K562 (cell line): ENCODE data around the gene ZNF669. TPM values are rescaled to one million over a fixed set of nuclear protein-coding genes. Genes with fewer than 3 reads are reported as not detected.

ENCODE experiments used
- CBX5 ChIP-seq: IDR thresholded peaks from 2 replicates; pipeline ENCODE4 v1.6.1; 2014; ENCODE audit warnings: low read depth, borderline replicate concordance
- FUS ChIP-seq: fragments of 200-400 bp; formaldehyde crosslinking; optimal IDR thresholded peaks from 2 replicates; pipeline ENCODE3; 2017; ENCODE audit warnings: low read depth, low read length
- GABPB1 ChIP-seq: sonication (generic); formaldehyde crosslinking; IDR thresholded peaks from 2 replicates; pipeline ENCODE4 v1.8.0; 2022; ENCODE audit warnings: mild to moderate bottlenecking, missing genetic modification reagents
- GTF2F1 ChIP-seq: IDR thresholded peaks from 2 replicates; pipeline ENCODE4 v1.6.1; 2011; ENCODE audit warnings: low read depth, low read length, improper control_type of control experiment
- ILF3 ChIP-seq: fragments of 450-650 bp; IDR thresholded peaks from 2 replicates; pipeline ENCODE4 v1.6.1; 2018; ENCODE audit warnings: antibody characterized with exemption, mild to moderate bottlenecking, moderate library complexity, borderline replicate concordance
- POLR3G ChIP-seq: IDR thresholded peaks from 2 replicates; pipeline ENCODE4 v1.6.1; 2011; ENCODE audit not compliant: insufficient read length, insufficient replicate concordance; ENCODE audit errors: extremely low read depth
- PURB ChIP-seq: sonication (generic); formaldehyde crosslinking; IDR thresholded peaks from 2 replicates; pipeline ENCODE4 v1.9.0; 2021; ENCODE audit warnings: low read depth, mild to moderate bottlenecking, missing genetic modification reagents
- RFX1 ChIP-seq: fragments of 450-650 bp; IDR thresholded peaks from 2 replicates; pipeline ENCODE4 v1.6.1; 2016; ENCODE audit warnings: mild to moderate bottlenecking, moderate library complexity
- SETDB1 ChIP-seq: IDR thresholded peaks from one replicate; pipeline ENCODE4 v1.6.1; 2012; ENCODE audit warnings: low read length, control low read depth, inconsistent platforms
- SP2 ChIP-seq: IDR thresholded peaks from 2 replicates; pipeline ENCODE4 v1.6.1; 2011; ENCODE audit warnings: mild to moderate bottlenecking, low read depth, low read length, moderate library complexity; ENCODE audit not compliant: poor library complexity, severe bottlenecking; ENCODE audit errors: extremely low read depth
- TCF7 ChIP-seq: sonication (generic); IDR thresholded peaks from 2 replicates; pipeline ENCODE4 v1.6.1; 2016; ENCODE audit warnings: antibody characterized with exemption, borderline replicate concordance
- TOE1 ChIP-seq, 2 experiments: fragments of 450-650 bp in 1 of 2; sonication (generic) in 1 of 2; formaldehyde crosslinking in 1 of 2; IDR thresholded peaks; 2 replicates each; pipeline versions ENCODE4 v1.7.1 to v1.8.0; 2016 to 2022; ENCODE audit warnings: borderline replicate concordance in 2 of 2, mild to moderate bottlenecking in 2 of 2, antibody characterized with exemption in 1 of 2, inconsistent platforms in 1 of 2, low read depth in 1 of 2, missing genetic modification reagents in 1 of 2, moderate library complexity in 1 of 2
- WHSC1 ChIP-seq: IDR thresholded peaks from one replicate; pipeline ENCODE4 v1.6.1; 2012; ENCODE audit warnings: low read length, control low read depth, inconsistent platforms
- ZNF444 ChIP-seq: fragments of 250-450 bp; sonication (Bioruptor Pico); IDR thresholded peaks from 2 replicates; pipeline ENCODE4 v1.4.0; 2020; ENCODE audit warnings: mild to moderate bottlenecking, moderate library complexity
- ZNF79 ChIP-seq: fragments of 250-450 bp; sonication (Bioruptor Pico); IDR thresholded peaks from 2 replicates; pipeline ENCODE4 v1.4.0; 2020; ENCODE audit warnings: low read depth, mild to moderate bottlenecking, moderate library complexity
- polyA plus RNA-seq, 8 experiments: library from polyadenylated mRNA; depleted of rRNA in 4 of 8; stranded (reverse) in 5 of 8; unstranded in 3 of 8; fragments of >200 nt; fragmentation: Nextera tagmentation in 2 of 8; fragmentation: Illumina TruSeq in 1 of 8; extraction: Ambion mirVana in 2 of 8; extraction: Trizol in 1 of 8; gene quantifications; 2 replicates each; pipeline versions ENCODE4 v1.2.1 to v1.2.3, GENCODE V29; 2011 to 2014; ENCODE audit warnings: inconsistent platforms in 1 of 8, missing spikeins in 1 of 8
- total RNA-seq, 7 experiments: library from RNA; depleted of rRNA in 6 of 7; stranded (reverse); fragments of >200 nt in 6 of 7; fragmentation: Illumina TruSeq in 2 of 7; extraction: Trizol in 2 of 7; gene quantifications; 2 replicates each; pipeline versions ENCODE4 v1.2.1 to v1.2.3, GENCODE V29; 2011 to 2021; ENCODE audit warnings: low replicate concordance in 1 of 7
- TF ChIP-seq, protein P1 (sequence below): fragments of 250-450 bp; sonication (Bioruptor Pico); IDR thresholded peaks from 2 replicates; pipeline ENCODE4 v1.4.0; 2020
- TF ChIP-seq, protein P2 (sequence below): fragments of 450-650 bp; IDR thresholded peaks from 2 replicates; pipeline ENCODE4 v1.6.1; 2016; ENCODE audit warnings: low read depth, mild to moderate bottlenecking, moderate library complexity

The ZNF669 gene
- total and polyA plus RNA-seq, 9 of the 15 experiments (the other 6 are each of a cell fraction or from before 2014, with no cell fraction given): 5.3 to 18.3 (median 10.2) TPM

DNA sequence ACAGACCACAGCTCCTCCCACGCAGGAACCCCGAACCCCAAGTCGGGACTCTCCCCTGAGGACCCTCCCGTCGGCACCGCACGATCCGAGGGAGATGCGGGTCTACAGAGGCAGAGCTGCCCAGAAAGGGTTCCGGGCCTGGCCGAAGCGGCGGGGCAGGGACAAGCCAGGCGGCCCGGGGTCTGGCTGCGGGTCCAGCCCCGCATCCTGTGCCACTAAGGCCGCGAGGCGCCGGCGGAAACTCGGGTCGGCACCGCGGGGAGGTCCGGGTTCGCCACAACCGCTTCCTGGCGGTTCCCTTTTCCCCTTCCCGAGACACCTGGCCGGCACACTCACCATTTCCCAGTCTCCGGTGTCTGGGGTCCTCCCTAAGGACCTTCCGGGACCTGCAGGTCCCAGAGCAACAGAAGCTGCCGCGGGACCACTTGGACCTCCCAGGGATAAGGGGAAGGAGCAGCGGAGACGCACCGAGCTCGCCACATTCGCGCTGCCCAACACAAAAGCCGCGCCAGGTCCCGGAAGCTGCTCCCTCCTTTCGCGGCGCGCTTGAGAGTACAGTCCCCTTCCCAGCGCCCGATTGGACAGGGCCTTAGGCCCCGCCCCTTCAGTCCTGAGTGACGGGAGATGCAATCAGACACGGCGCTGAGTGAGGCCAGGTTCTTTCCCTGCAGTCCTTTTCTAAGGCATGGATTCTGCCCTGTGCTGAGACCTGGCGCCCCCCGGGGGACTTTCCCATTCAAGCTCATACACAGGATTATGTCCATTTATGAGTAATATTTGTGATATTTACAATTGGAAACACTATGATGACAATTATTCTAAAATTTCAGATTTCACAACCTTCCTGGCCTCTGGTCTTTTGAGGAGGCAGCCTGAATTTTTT, 25.7 kb downstream of the ZNF669 start, which contains the start of gene ZNF670 (continued):
- TF ChIP-seq TOE1 (IDR thresholded peaks at IDR 0.05; ENCODE audit: borderline replicate concordance) (peak; percentile 79), TOE1 (CRISPR knock-in tag; IDR thresholded peaks at IDR 0.05; ENCODE audit: borderline replicate concordance, low read depth) (0 out of 2 replicates have a peak, but pooled peaks have one; percentile 42), SP2 (peak; percentile 32), GABPB1 (peak; percentile 93), WHSC1 (no peak), PURB (CRISPR knock-in tag) (no peak), ILF3 (no peak), TCF7 (no peak), POLR3G (no peak), SETDB1 (peak; percentile 32), CBX5 (no peak; the same call in 1 of the 2 replicates), ZNF444 (CRISPR knock-in tag) (no peak), FUS (no peak), GTF2F1 (peak; percentile 62; the same call in 1 of the 2 replicates), ZNF79 (no peak), RFX1 (no peak)
- TF ChIP-seq, protein P1, sequence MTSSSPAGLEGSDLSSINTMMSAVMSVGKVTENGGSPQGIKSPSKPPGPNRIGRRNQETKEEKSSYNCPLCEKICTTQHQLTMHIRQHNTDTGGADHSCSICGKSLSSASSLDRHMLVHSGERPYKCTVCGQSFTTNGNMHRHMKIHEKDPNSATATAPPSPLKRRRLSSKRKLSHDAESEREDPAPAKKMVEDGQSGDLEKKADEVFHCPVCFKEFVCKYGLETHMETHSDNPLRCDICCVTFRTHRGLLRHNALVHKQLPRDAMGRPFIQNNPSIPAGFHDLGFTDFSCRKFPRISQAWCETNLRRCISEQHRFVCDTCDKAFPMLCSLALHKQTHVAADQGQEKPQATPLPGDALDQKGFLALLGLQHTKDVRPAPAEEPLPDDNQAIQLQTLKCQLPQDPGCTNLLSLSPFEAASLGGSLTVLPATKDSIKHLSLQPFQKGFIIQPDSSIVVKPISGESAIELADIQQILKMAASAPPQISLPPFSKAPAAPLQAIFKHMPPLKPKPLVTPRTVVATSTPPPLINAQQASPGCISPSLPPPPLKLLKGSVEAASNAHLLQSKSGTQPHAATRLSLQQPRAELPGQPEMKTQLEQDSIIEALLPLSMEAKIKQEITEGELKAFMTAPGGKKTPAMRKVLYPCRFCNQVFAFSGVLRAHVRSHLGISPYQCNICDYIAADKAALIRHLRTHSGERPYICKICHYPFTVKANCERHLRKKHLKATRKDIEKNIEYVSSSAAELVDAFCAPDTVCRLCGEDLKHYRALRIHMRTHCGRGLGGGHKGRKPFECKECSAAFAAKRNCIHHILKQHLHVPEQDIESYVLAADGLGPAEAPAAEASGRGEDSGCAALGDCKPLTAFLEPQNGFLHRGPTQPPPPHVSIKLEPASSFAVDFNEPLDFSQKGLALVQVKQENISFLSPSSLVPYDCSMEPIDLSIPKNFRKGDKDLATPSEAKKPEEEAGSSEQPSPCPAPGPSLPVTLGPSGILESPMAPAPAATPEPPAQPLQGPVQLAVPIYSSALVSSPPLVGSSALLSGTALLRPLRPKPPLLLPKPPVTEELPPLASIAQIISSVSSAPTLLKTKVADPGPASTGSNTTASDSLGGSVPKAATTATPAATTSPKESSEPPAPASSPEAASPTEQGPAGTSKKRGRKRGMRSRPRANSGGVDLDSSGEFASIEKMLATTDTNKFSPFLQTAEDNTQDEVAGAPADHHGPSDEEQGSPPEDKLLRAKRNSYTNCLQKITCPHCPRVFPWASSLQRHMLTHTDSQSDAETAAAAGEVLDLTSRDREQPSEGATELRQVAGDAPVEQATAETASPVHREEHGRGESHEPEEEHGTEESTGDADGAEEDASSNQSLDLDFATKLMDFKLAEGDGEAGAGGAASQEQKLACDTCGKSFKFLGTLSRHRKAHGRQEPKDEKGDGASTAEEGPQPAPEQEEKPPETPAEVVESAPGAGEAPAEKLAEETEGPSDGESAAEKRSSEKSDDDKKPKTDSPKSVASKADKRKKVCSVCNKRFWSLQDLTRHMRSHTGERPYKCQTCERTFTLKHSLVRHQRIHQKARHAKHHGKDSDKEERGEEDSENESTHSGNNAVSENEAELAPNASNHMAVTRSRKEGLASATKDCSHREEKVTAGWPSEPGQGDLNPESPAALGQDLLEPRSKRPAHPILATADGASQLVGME (CRISPR knock-in tag): no peak
- TF ChIP-seq, protein P2, sequence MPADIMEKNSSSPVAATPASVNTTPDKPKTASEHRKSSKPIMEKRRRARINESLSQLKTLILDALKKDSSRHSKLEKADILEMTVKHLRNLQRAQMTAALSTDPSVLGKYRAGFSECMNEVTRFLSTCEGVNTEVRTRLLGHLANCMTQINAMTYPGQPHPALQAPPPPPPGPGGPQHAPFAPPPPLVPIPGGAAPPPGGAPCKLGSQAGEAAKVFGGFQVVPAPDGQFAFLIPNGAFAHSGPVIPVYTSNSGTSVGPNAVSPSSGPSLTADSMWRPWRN: no peak
